Measurements from ENCODE around the gene NOS3.

DNA sequence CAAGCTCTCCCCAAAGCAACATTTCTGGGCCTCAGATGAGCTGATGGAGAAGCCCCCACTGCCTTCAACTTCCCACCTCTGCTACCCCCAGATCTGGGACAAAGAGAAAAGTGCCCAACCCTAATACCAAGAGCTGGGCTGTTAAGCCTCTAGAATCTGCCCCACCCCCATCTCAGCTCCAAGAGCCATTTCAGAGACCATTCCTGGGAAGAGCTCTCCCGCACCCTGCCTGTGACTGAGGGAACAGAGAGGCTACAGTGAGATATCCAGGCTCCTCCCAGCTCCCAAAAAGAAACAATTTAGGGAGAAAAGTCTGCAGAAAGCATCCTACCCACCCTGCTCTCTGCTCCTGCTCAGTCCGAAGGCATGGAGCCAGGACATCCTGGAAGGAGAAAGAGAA is 10.2 kb upstream of the NOS3 start:
- TF ChIP-seq, protein P1, sequence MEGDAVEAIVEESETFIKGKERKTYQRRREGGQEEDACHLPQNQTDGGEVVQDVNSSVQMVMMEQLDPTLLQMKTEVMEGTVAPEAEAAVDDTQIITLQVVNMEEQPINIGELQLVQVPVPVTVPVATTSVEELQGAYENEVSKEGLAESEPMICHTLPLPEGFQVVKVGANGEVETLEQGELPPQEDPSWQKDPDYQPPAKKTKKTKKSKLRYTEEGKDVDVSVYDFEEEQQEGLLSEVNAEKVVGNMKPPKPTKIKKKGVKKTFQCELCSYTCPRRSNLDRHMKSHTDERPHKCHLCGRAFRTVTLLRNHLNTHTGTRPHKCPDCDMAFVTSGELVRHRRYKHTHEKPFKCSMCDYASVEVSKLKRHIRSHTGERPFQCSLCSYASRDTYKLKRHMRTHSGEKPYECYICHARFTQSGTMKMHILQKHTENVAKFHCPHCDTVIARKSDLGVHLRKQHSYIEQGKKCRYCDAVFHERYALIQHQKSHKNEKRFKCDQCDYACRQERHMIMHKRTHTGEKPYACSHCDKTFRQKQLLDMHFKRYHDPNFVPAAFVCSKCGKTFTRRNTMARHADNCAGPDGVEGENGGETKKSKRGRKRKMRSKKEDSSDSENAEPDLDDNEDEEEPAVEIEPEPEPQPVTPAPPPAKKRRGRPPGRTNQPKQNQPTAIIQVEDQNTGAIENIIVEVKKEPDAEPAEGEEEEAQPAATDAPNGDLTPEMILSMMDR (IDR thresholded peaks at IDR 0.05; ENCODE audit: insufficient read depth, low read depth, low read length): no peak
- TF ChIP-seq EZH2 (IDR thresholded peaks at IDR 0.05; ENCODE audit: insufficient read depth, low read length): no peak

All from astrocyte (in vitro differentiated cells and primary cell).